ENCODE data around the gene MYOM1. TPM values are rescaled to one million over a fixed set of nuclear protein-coding genes. Genes with fewer than 3 reads are reported as not detected.

Gene MYOM1
- total RNA-seq, 1 experiment from 2014 or later = 0.41 TPM

GRCh38 chr18:3163968-3164367 is 55.8 kb downstream of the MYOM1 start:
- BruUV-seq (replicated peaks) = no TSS peak

DNA sequence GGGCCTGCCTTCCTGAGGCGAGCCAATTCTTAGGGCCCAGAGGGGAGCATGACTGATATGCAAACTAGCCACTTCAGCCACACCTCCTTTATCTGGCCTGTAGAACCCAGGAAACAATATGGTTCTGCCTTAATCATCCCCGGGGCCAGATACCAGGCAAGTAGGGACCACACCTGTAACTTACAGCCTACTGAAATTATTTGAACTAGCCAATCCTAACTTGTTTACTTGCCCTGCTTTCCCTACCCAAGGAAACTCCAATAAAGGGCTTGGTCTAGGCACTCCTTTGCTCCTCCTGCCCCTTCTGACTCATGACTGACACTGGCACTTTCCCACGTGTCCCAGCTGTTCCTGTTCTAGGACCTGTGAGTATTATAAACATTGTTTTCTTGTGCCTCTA is 57.6 kb downstream of the MYOM1 start:
- Mint-ChIP-seq H3K27ac (ENCODE audit: unreplicated experiment) (no peak overlapping the region), H3K4me3 (ENCODE audit: unreplicated experiment) (no peak overlapping the region), H3K27me3 (ENCODE audit: insufficient read depth, unreplicated experiment) (no peaks in the 10 kb centered on the region), H3K9me3 (ENCODE audit: unreplicated experiment) (no peaks in the 10 kb centered on the region), H3K36me3 (ENCODE audit: insufficient read depth, unreplicated experiment) (no peaks in the 10 kb centered on the region), H3K4me1 (ENCODE audit: low read depth, unreplicated experiment) (no peaks in the 10 kb centered on the region)
- ChIA-PET CTCF (interaction anchor here (1.0 kb wide), 1 partner anchor 33 kb away, joined by 3 read pairs; no protein-coding TSS in a partner anchor), POLR2A (no interaction called here)
- TF ChIP-seq CTCF (IDR thresholded peaks at IDR 0.05; ENCODE audit: insufficient read depth in 1 of 2, low read depth in 1 of 2, low read length in 1 of 2, severe bottlenecking in 1 of 2, unreplicated experiment in 1 of 2) = no peak
- Histone ChIP-seq H3K4me3 (ENCODE audit: low read depth, low read length) (no peak overlapping the region), H3K9me3 (no peaks in the 10 kb centered on the region), H3K36me3 (ENCODE audit: control insufficient read depth, insufficient read depth, low read length) (no peaks in the 10 kb centered on the region), H3K4me1 (no peaks in the 10 kb centered on the region), H3K27me3 (replicated peaks; ENCODE audit: control insufficient read depth, insufficient read depth, low read length) (no peaks in the 10 kb centered on the region)
- DNase-seq = no peak
- intact Hi-C loops (cut with micrococcal nuclease; ENCODE audit: unreplicated experiment) = no loop called here
- BruUV-seq (replicated peaks) = no TSS peak

More at GRCh38 chr18:3163968-3164367, 55.8 kb downstream of the MYOM1 start:
- Histone ChIP-seq H3K27me3 (replicated peaks; ENCODE audit: control insufficient read depth, insufficient read depth, low read length) (no peaks in the 10 kb centered on the region), H3K36me3 (ENCODE audit: control insufficient read depth, insufficient read depth, low read length) (no peaks in the 10 kb centered on the region), H3K4me1 (no peaks in the 10 kb centered on the region), H3K9me3 (no peaks in the 10 kb centered on the region), H3K4me3 (ENCODE audit: low read depth, low read length) (no peak overlapping the region)
- Mint-ChIP-seq H3K4me3 (ENCODE audit: unreplicated experiment) (no peak overlapping the region), H3K27me3 (ENCODE audit: insufficient read depth, unreplicated experiment) (no peaks in the 10 kb centered on the region), H3K4me1 (ENCODE audit: low read depth, unreplicated experiment) (no peaks in the 10 kb centered on the region), H3K9me3 (ENCODE audit: unreplicated experiment) (no peaks in the 10 kb centered on the region), H3K36me3 (ENCODE audit: insufficient read depth, unreplicated experiment) (no peaks in the 10 kb centered on the region), H3K27ac (ENCODE audit: unreplicated experiment) (no peak overlapping the region)
- POLR2A ChIA-PET = no interaction called here
- intact Hi-C loops (cut with micrococcal nuclease; ENCODE audit: unreplicated experiment) = no loop called here
- TF ChIP-seq CTCF (IDR thresholded peaks at IDR 0.05; ENCODE audit: insufficient read depth in 1 of 2, low read depth in 1 of 2, low read length in 1 of 2, severe bottlenecking in 1 of 2, unreplicated experiment in 1 of 2) = no peak
- CTCF ChIA-PET = no interaction called here
- no peak for DNase-seq

- no peaks in the 10 kb centered on the region; the same call in 1 of the 2 replicates for H3K27me3 ChIP-seq (replicated peaks; ENCODE audit: control insufficient read depth, insufficient read depth, low read length)
- no TSS peak for BruUV-seq (replicated peaks)
- Mint-ChIP-seq H3K36me3 (ENCODE audit: insufficient read depth, unreplicated experiment) (no peaks in the 10 kb centered on the region), H3K27me3 (ENCODE audit: insufficient read depth, unreplicated experiment) (no peaks in the 10 kb centered on the region), H3K27ac (ENCODE audit: unreplicated experiment) (no peak overlapping the region), H3K9me3 (ENCODE audit: unreplicated experiment) (no peaks in the 10 kb centered on the region), H3K4me3 (ENCODE audit: unreplicated experiment) (no peak overlapping the region), H3K4me1 (ENCODE audit: low read depth, unreplicated experiment) (no peaks in the 10 kb centered on the region)
- H3K36me3 ChIP-seq (ENCODE audit: control insufficient read depth, insufficient read depth, low read length) = no peaks in the 10 kb centered on the region
- no peaks in the 10 kb centered on the region for H3K9me3 ChIP-seq
- no peaks in the 10 kb centered on the region for H3K4me1 ChIP-seq
- H3K4me3 ChIP-seq (ENCODE audit: low read depth, low read length) = no peak overlapping the region
- ChIA-PET POLR2A (no interaction called here), CTCF (no interaction called here)
- no peak for TF ChIP-seq CTCF (IDR thresholded peaks at IDR 0.05; ENCODE audit: insufficient read depth in 1 of 2, low read depth in 1 of 2, low read length in 1 of 2, severe bottlenecking in 1 of 2, unreplicated experiment in 1 of 2)
- DNase-seq = no peak
- intact Hi-C loops (cut with micrococcal nuclease; ENCODE audit: unreplicated experiment) = no loop called here
Observed at GRCh38 chr18:3159830-3160229, 59.9 kb downstream of the MYOM1 start.

Data from Caco-2 (cell line).